GM23338 (cell line): ENCODE results near the gene ANKRD53. TPM values are rescaled to one million over a fixed set of nuclear protein-coding genes. Genes with fewer than 3 reads are reported as not detected.
A peak's percentile ranks its signal among the peaks of the same experiment; 100 is the strongest.

Experiments
- ATAC-seq: fragments of 200-7000 bp; cut with Tn5 transposase; 3 replicates; pipeline ENCODE4 v1.9.1; 2020
- DNase-seq: peaks from one replicate; pipeline ENCODE4 v3.0.0-alpha.2; 2015; ENCODE audit warnings: low spot score
- H2AFZ ChIP-seq: fragments of 200-600 bp; sonication (generic); 2 replicates; pipeline ENCODE4 v1.8.0; 2016; ENCODE audit warnings: antibody characterized with exemption, mild to moderate bottlenecking, moderate library complexity
- H3F3A ChIP-seq: fragments of 200-600 bp; sonication (generic); replicated peaks from 2 replicates; pipeline ENCODE4 v1.8.0; 2017; ENCODE audit warnings: antibody characterized with exemption, mixed run types, low read depth
- H3K27ac ChIP-seq: fragments of 200-600 bp; sonication (generic); 2 replicates; pipeline ENCODE4 v1.6.1; 2016; ENCODE audit warnings: low read depth
- H3K27me3 ChIP-seq: fragments of 200-600 bp; sonication (generic); 2 replicates; pipeline ENCODE4 v1.8.0; 2016; ENCODE audit warnings: mild to moderate bottlenecking, mixed run types, moderate library complexity; ENCODE audit not compliant: insufficient read depth
- H3K36me3 ChIP-seq: fragments of 200-600 bp; sonication (generic); 2 replicates; pipeline ENCODE4 v1.8.0; 2016; ENCODE audit warnings: mild to moderate bottlenecking; ENCODE audit not compliant: insufficient read depth
- H3K4me1 ChIP-seq: fragments of 200-600 bp; sonication (generic); 2 replicates; pipeline ENCODE4 v1.8.0; 2016; ENCODE audit warnings: mild to moderate bottlenecking, moderate library complexity; ENCODE audit not compliant: insufficient read depth
- H3K4me2 ChIP-seq: fragments of 200-600 bp; sonication (generic); 2 replicates; pipeline ENCODE4 v1.7.1; 2017; ENCODE audit warnings: mixed run types
- H3K4me3 ChIP-seq: fragments of 200-600 bp; sonication (generic); 2 replicates; pipeline ENCODE4 v1.6.1; 2016; ENCODE audit warnings: mixed run types
- H3K79me2 ChIP-seq: fragments of 200-600 bp; sonication (generic); replicated peaks from 2 replicates; pipeline ENCODE4 v1.8.0; 2017; ENCODE audit warnings: mild to moderate bottlenecking; ENCODE audit not compliant: insufficient read depth
- H3K9me2 ChIP-seq: fragments of 200-600 bp; sonication (generic); 2 replicates; pipeline ENCODE4 v1.8.0; 2017; ENCODE audit not compliant: insufficient read depth
- H4K20me1 ChIP-seq: fragments of 200-600 bp; sonication (generic); replicated peaks from 2 replicates; pipeline ENCODE4 v1.8.0; 2017; ENCODE audit warnings: mild to moderate bottlenecking; ENCODE audit not compliant: insufficient read depth
- H3K27ac Mint-ChIP-seq: 2 replicates; pipeline ENCODE4 v1.8.0; 2020; ENCODE audit warnings: inconsistent platforms, mild to moderate bottlenecking, moderate library complexity, mixed read lengths
- H3K27me3 Mint-ChIP-seq: 3 replicates; pipeline ENCODE4 v1.8.0; 2022; ENCODE audit warnings: low read depth, mild to moderate bottlenecking, moderate library complexity, mixed read lengths, inconsistent platforms; ENCODE audit not compliant: insufficient read depth, poor library complexity
- H3K36me3 Mint-ChIP-seq: 3 replicates; pipeline ENCODE4 v1.8.0; 2021; ENCODE audit warnings: low read depth, mild to moderate bottlenecking, inconsistent platforms, moderate library complexity, mixed read lengths
- H3K4me1 Mint-ChIP-seq: 3 replicates; pipeline ENCODE4 v1.8.0; 2020; ENCODE audit warnings: mild to moderate bottlenecking, inconsistent platforms, mixed read lengths
- H3K4me3 Mint-ChIP-seq: 3 replicates; pipeline ENCODE4 v1.8.0; 2021; ENCODE audit warnings: moderate library complexity, mild to moderate bottlenecking, inconsistent platforms, mixed read lengths
- H3K9me3 Mint-ChIP-seq: 3 replicates; pipeline ENCODE4 v1.8.0; 2020; ENCODE audit warnings: moderate library complexity, mild to moderate bottlenecking, inconsistent platforms, mixed read lengths
- CREB1 ChIP-seq: fragments of 250-450 bp; sonication (Bioruptor Pico); IDR thresholded peaks from 2 replicates; pipeline ENCODE4 v1.5.0; 2020; ENCODE audit warnings: low read depth, mild to moderate bottlenecking, moderate library complexity
- CTCF ChIP-seq, 2 experiments: fragments of 200-600 bp in 1 of 2; sonication (generic) in 1 of 2; conservative IDR thresholded peaks; 2 replicates each; pipeline versions ENCODE4 v1.5.1 to v1.6.1; 2016 to 2017; ENCODE audit warnings: antibody characterized with exemption in 2 of 2, low read depth in 2 of 2, mild to moderate bottlenecking in 2 of 2, moderate library complexity in 1 of 2
- EZH2phosphoT487 ChIP-seq: fragments of 200-600 bp; sonication (generic); IDR thresholded peaks from one replicate; pipeline ENCODE4 v1.8.1; 2018; ENCODE audit warnings: antibody characterized with exemption; ENCODE audit not compliant: unreplicated experiment
- JUNB ChIP-seq: IDR thresholded peaks from one replicate; pipeline ENCODE4 v1.6.1; 2016; ENCODE audit warnings: antibody characterized with exemption; ENCODE audit not compliant: unreplicated experiment
- NANOG ChIP-seq: IDR thresholded peaks from 2 replicates; pipeline ENCODE4 v1.6.1; 2016; ENCODE audit warnings: antibody characterized with exemption, borderline replicate concordance
- POLR2AphosphoS5 ChIP-seq: IDR thresholded peaks from 2 replicates; pipeline ENCODE4 v1.6.1; 2016; ENCODE audit warnings: antibody characterized with exemption, low read depth
- STAT1 ChIP-seq: IDR thresholded peaks from one replicate; pipeline ENCODE4 v1.6.1; 2016; ENCODE audit warnings: antibody characterized with exemption; ENCODE audit not compliant: unreplicated experiment
- ZNF114 ChIP-seq: fragments of 250-450 bp; sonication (Bioruptor Pico); IDR thresholded peaks from 2 replicates; pipeline ENCODE4 v1.5.0; 2020; ENCODE audit warnings: mild to moderate bottlenecking, moderate library complexity
- ZNF331 ChIP-seq: fragments of 250-450 bp; sonication (Bioruptor Pico); IDR thresholded peaks from 2 replicates; pipeline ENCODE4 v1.5.0; 2020; ENCODE audit warnings: low read depth, mild to moderate bottlenecking, moderate library complexity
- ZNF462 ChIP-seq: fragments of 250-450 bp; sonication (Bioruptor Pico); IDR thresholded peaks from 2 replicates; pipeline ENCODE4 v1.5.0; 2020; ENCODE audit warnings: mild to moderate bottlenecking, moderate library complexity
- polyA plus RNA-seq: library from polyadenylated mRNA; unstranded; fragments of >200 nt; fragmentation: Nextera tagmentation; extraction: Ambion mirVana; gene quantifications from 2 replicates; pipeline ENCODE4 v1.2.1, GENCODE V29; 2016
- total RNA-seq: library from RNA; depleted of rRNA; stranded (reverse); fragments of >200 nt; shearing (Covaris generic); gene quantifications from 2 replicates; pipeline ENCODE4 v1.2.3, GENCODE V29; 2014
- TF ChIP-seq, protein P1 (sequence below): IDR thresholded peaks from 2 replicates; pipeline ENCODE4 v1.6.1; 2016; ENCODE audit warnings: antibody characterized with exemption
- TF ChIP-seq, protein P2 (sequence below): IDR thresholded peaks from one replicate; pipeline ENCODE4 v1.6.1; 2018; ENCODE audit warnings: antibody characterized with exemption; ENCODE audit not compliant: unreplicated experiment

Gene ANKRD53
- total and polyA plus RNA-seq, 2 experiments from 2014 or later = 0.32 to 0.73 TPM

DNA sequence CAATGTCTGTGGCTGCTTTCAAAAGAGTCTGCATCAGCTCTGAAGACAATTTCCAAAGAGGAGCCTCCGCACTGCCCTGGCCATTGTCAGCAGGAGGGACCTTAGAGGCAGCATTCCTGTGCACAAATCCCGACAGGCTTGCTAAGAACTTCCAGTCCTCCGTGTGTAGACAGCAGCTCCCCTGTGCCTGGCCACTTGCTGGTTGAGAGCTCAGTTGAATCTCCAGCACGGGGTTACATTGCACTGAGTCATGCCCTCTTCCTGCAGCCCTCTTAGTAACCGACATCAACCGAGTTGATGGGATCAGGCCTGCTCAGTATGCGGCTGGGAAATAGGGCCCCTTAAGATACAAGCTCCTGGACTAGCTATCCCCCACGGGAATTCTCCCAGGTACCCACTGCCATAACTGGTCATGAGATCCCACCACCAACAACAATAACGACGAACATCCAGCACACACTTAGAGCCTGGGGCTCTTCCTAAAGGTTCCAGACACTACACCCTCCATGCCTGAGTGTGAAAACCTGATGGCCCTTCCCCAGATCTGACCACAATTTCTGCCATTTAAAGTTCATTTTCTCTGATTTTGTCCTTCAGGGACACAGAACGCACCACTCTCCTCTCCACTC is 30.8 kb upstream of the ANKRD53 start:
- Mint-ChIP-seq H3K4me3 (peak overlapping the region; percentile 69), H3K36me3 (no peaks in the 10 kb centered on the region), H3K9me3 (no peaks in the 10 kb centered on the region), H3K4me1 (peaks cover 23% of the 10 kb centered on the region), H3K27ac (no peak overlapping the region), H3K27me3 (peaks cover 36% of the 10 kb centered on the region)
- Histone ChIP-seq H3K4me1 (peaks cover 11% of the 10 kb centered on the region), H3K79me2 (no peaks in the 10 kb centered on the region), H4K20me1 (no peaks in the 10 kb centered on the region), H3K4me2 (peak overlapping the region; percentile 86; the same call in 1 of the 2 replicates), H3F3A (no peaks in the 10 kb centered on the region), H3K4me3 (peak overlapping the region; percentile 51; the same call in 1 of the 2 replicates), H3K27me3 (peaks cover 66% of the 10 kb centered on the region), H3K36me3 (no peaks in the 10 kb centered on the region), H3K9me2 (no peaks in the 10 kb centered on the region), H2AFZ (no peak overlapping the region), H3K27ac (no peak overlapping the region)
- TF ChIP-seq CTCF (conservative IDR thresholded peaks at IDR 0.05; ENCODE audit: low read depth in 2 of 2) = no peak
- no peak for TF ChIP-seq POLR2AphosphoS5
- no peak for TF ChIP-seq EZH2phosphoT487
- TF ChIP-seq, protein P1, sequence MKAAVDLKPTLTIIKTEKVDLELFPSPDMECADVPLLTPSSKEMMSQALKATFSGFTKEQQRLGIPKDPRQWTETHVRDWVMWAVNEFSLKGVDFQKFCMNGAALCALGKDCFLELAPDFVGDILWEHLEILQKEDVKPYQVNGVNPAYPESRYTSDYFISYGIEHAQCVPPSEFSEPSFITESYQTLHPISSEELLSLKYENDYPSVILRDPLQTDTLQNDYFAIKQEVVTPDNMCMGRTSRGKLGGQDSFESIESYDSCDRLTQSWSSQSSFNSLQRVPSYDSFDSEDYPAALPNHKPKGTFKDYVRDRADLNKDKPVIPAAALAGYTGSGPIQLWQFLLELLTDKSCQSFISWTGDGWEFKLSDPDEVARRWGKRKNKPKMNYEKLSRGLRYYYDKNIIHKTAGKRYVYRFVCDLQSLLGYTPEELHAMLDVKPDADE = no peak
- no peak for TF ChIP-seq ZNF114 (CRISPR knock-in tag)
- TF ChIP-seq, protein P2, sequence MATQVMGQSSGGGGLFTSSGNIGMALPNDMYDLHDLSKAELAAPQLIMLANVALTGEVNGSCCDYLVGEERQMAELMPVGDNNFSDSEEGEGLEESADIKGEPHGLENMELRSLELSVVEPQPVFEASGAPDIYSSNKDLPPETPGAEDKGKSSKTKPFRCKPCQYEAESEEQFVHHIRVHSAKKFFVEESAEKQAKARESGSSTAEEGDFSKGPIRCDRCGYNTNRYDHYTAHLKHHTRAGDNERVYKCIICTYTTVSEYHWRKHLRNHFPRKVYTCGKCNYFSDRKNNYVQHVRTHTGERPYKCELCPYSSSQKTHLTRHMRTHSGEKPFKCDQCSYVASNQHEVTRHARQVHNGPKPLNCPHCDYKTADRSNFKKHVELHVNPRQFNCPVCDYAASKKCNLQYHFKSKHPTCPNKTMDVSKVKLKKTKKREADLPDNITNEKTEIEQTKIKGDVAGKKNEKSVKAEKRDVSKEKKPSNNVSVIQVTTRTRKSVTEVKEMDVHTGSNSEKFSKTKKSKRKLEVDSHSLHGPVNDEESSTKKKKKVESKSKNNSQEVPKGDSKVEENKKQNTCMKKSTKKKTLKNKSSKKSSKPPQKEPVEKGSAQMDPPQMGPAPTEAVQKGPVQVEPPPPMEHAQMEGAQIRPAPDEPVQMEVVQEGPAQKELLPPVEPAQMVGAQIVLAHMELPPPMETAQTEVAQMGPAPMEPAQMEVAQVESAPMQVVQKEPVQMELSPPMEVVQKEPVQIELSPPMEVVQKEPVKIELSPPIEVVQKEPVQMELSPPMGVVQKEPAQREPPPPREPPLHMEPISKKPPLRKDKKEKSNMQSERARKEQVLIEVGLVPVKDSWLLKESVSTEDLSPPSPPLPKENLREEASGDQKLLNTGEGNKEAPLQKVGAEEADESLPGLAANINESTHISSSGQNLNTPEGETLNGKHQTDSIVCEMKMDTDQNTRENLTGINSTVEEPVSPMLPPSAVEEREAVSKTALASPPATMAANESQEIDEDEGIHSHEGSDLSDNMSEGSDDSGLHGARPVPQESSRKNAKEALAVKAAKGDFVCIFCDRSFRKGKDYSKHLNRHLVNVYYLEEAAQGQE = no peak
- TF ChIP-seq CREB1 = no peak
- no peak for TF ChIP-seq ZNF331
- TF ChIP-seq STAT1 = no peak
- TF ChIP-seq JUNB = no peak
- TF ChIP-seq ZNF462 (CRISPR knock-in tag) = no peak
- no peak for TF ChIP-seq NANOG
- DNase-seq (no peak), ATAC-seq (peak; percentile 19)
